ENCODE measurements around the gene ARHGAP10. TPM values are rescaled to one million over a fixed set of nuclear protein-coding genes. Genes with fewer than 3 reads are reported as not detected.
A peak's percentile ranks its signal among the peaks of the same experiment; 100 is the strongest.

Gene ARHGAP10, protein sequence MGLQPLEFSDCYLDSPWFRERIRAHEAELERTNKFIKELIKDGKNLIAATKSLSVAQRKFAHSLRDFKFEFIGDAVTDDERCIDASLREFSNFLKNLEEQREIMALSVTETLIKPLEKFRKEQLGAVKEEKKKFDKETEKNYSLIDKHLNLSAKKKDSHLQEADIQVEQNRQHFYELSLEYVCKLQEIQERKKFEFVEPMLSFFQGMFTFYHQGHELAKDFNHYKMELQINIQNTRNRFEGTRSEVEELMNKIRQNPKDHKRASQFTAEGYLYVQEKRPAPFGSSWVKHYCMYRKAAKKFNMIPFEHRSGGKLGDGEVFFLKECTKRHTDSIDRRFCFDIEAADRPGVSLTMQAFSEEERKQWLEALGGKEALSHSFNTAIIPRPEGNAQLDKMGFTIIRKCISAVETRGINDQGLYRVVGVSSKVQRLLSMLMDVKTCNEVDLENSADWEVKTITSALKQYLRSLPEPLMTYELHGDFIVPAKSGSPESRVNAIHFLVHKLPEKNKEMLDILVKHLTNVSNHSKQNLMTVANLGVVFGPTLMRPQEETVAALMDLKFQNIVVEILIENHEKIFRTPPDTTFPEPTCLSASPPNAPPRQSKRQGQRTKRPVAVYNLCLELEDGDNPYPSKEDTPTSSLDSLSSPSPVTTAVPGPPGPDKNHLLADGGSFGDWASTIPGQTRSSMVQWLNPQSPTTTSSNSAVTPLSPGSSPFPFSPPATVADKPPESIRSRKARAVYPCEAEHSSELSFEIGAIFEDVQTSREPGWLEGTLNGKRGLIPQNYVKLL
- total RNA-seq (2021) (4.3 and 4.8 TPM in 2 replicates), Bru-seq, nascent RNA (percentile 54 among the genes with signal in this experiment), BruChase-seq, experiment 1, labeled RNA remaining after a 2-hour chase (percentile 45 among the genes with signal in this experiment), BruChase-seq, experiment 2, labeled RNA remaining after a 6-hour chase (percentile 49 among the genes with signal in this experiment)
- long read RNA-seq, partial matches to known transcripts, result 0 of 1 reads
- long read RNA-seq, other reads (novel, unspliced or antisense), result 1 of 1 reads

DNA sequence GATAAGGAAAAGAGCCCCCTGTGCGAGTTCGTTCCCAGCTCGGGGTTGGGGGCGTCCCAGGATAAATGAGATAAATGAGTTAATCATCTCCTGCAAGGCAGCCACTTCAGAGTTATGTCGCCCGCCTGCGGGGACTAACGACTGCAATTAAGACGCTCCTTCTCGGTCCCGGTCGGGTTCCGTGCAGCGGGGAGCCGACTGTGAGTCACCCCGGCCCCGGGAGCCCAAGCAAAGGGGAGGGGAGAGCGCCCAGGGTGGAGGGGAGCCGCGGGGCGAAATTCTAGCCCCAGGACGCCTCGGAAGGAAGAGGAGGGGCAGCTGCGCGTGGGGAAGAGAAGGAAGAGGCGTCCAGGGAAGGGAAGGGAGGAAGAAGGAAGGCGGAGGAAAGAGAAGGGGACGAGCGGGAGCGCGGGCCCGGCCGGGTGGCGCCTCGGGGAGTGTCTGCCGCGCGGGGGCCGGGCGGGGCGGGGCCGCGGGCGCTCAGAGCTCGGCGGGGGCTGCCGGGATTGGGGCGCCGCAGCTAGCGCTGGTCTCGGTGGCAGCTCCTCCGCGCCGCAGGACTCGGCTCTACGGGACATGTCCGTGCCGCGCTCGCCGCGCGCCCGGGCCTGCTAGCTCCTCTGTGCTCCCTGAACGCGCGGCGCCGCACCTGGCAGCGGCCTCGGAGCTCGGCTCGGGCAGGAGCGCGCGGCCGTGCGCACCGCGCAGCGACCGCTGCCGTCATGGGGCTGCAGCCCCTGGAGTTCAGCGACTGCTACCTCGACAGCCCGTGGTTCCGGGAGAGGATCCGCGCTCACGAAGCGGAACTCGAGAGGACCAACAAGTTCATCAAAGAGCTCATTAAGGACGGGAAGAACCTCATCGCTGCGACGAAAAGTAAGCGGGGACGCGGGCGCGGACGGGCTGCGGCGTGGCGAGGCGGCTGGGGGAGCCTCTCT lies at the start of gene ARHGAP10:
Gene ARHGAP10 (plus strand): TSS at position 509 of the 938 bp plus-strand sequence. CDS start 214 bp downstream, at position 723.
- peaks cover 18% of the 10 kb centered on the region for H3K4me1 ChIP-seq (ENCODE audit: insufficient read depth, low read length, poor library complexity, severe bottlenecking)
- H3K27ac ChIP-seq (ENCODE audit: low read depth, low read length, poor library complexity, severe bottlenecking), result peak within 1 kb of the TSS; percentile 60
- DNase-seq (ENCODE audit: low spot score), result peak; percentile 87
- BruUV-seq (replicated peaks), result no TSS peak
- TF ChIP-seq, protein P1, sequence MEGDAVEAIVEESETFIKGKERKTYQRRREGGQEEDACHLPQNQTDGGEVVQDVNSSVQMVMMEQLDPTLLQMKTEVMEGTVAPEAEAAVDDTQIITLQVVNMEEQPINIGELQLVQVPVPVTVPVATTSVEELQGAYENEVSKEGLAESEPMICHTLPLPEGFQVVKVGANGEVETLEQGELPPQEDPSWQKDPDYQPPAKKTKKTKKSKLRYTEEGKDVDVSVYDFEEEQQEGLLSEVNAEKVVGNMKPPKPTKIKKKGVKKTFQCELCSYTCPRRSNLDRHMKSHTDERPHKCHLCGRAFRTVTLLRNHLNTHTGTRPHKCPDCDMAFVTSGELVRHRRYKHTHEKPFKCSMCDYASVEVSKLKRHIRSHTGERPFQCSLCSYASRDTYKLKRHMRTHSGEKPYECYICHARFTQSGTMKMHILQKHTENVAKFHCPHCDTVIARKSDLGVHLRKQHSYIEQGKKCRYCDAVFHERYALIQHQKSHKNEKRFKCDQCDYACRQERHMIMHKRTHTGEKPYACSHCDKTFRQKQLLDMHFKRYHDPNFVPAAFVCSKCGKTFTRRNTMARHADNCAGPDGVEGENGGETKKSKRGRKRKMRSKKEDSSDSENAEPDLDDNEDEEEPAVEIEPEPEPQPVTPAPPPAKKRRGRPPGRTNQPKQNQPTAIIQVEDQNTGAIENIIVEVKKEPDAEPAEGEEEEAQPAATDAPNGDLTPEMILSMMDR (conservative IDR thresholded peaks at IDR 0.05; ENCODE audit: low read depth, low read length), result no peak
- no peak for TF ChIP-seq EZH2 (IDR thresholded peaks at IDR 0.05; ENCODE audit: borderline replicate concordance, low read depth, low read length, poor library complexity, severe bottlenecking)
- H3K27me3 ChIP-seq (replicated peaks; ENCODE audit: insufficient read depth, low read depth, low read length, poor library complexity), result peaks cover 22% of the 10 kb centered on the region
- ChIA-PET POLR2A (ENCODE audit: low non-redundant PET) (interaction anchor here (0.6 to 0.7 kb wide), 2 partner anchors 26 to 49 kb away, joined by 3 to 11 read pairs; no protein-coding TSS in a partner anchor), CTCF (interaction anchor here (0.9 to 1.6 kb wide), 2 partner anchors 39 to 135 kb away, joined by 3 to 9 read pairs; no protein-coding TSS in a partner anchor)
- peak within 1 kb of the TSS; percentile 70 for H3K4me3 ChIP-seq (ENCODE audit: low read depth, low read length, poor library complexity, severe bottlenecking)
- H3K9me3 ChIP-seq (ENCODE audit: low read depth, low read length, poor library complexity, severe bottlenecking), result no peaks in the 10 kb centered on the region
- H3K36me3 ChIP-seq (ENCODE audit: insufficient read depth, low read length, poor library complexity, severe bottlenecking), result no peaks in the 10 kb centered on the region
- intact Hi-C loops (cut with micrococcal nuclease; ENCODE audit: unreplicated experiment), result no loop called here

DNA sequence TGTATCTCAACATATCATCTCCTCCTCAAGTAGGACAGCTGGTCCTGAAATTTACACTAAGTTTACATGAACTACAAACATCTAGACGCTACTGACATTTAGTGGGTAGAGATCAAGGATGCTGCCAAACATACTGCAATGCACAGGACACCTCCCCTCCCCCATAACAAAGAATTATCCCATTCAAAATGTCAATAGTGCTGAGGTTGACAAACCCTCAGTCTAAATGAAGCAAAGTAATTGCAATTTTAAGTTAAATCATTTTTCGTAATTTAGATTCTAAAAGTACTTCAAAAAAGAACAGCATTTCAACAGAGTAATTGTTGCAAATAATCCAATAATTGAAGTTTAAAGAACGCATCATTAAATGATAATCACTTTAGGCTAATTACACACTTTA lies 49.1 kb upstream of the ARHGAP10 start:
- no peaks in the 10 kb centered on the region for H3K9me3 ChIP-seq (ENCODE audit: low read depth, low read length, poor library complexity, severe bottlenecking)
- ChIA-PET POLR2A (ENCODE audit: low non-redundant PET) (interaction anchor here (0.5 kb wide), 1 partner anchor 49 kb away, joined by 3 read pairs; the partner anchor contains the start of gene ARHGAP10), CTCF (interaction anchor here (1.3 kb wide), 1 partner anchor 184 kb away, joined by 4 read pairs; no protein-coding TSS in a partner anchor)
- TF ChIP-seq, protein P1 (conservative IDR thresholded peaks at IDR 0.05; ENCODE audit: low read depth, low read length), result no peak
- no peaks in the 10 kb centered on the region for H3K36me3 ChIP-seq (ENCODE audit: insufficient read depth, low read length, poor library complexity, severe bottlenecking)
- H3K4me1 ChIP-seq (ENCODE audit: insufficient read depth, low read length, poor library complexity, severe bottlenecking), result peaks cover 19% of the 10 kb centered on the region
- intact Hi-C loops (cut with micrococcal nuclease; ENCODE audit: unreplicated experiment), result no loop called here
- DNase-seq (ENCODE audit: low spot score), result peak; percentile 12
- no peaks in the 10 kb centered on the region for H3K27me3 ChIP-seq (replicated peaks; ENCODE audit: insufficient read depth, low read depth, low read length, poor library complexity)
- no TSS peak for BruUV-seq (replicated peaks)
- H3K4me3 ChIP-seq (ENCODE audit: low read depth, low read length, poor library complexity, severe bottlenecking), result peak overlapping the region; percentile 87
- peak overlapping the region; percentile 89 for H3K27ac ChIP-seq (ENCODE audit: low read depth, low read length, poor library complexity, severe bottlenecking)

Measured in A673 (cell line).